ENCODE data around the gene ZNF710. TPM values are rescaled to one million over a fixed set of nuclear protein-coding genes. Genes with fewer than 3 reads are reported as not detected.

Gene ZNF710
- total and polyA plus RNA-seq, 2 experiments from 2014 or later: 15.9 to 18.2 TPM

GRCh38 chr15:89991312-89991711, 9.8 kb upstream of the ZNF710 start:
- Mint-ChIP-seq H3K4me3 (no peak overlapping the region), H3K36me3 (ENCODE audit: low read depth) (no peaks in the 10 kb centered on the region), H3K27ac (no peak overlapping the region), H3K9me3 (no peaks in the 10 kb centered on the region; the same call in 2 of the 3 replicates), H3K4me1 (peaks cover 2% of the 10 kb centered on the region; the same call in 2 of the 3 replicates), H3K27me3 (ENCODE audit: insufficient read depth, low read depth, poor library complexity) (peaks cover 5% of the 10 kb centered on the region)
- Histone ChIP-seq H3K4me3 (no peak overlapping the region), H3K27ac (ENCODE audit: low read depth) (no peak overlapping the region), H3K9me2 (ENCODE audit: insufficient read depth) (no peaks in the 10 kb centered on the region), H3K27me3 (ENCODE audit: insufficient read depth) (no peaks in the 10 kb centered on the region), H3K4me1 (ENCODE audit: insufficient read depth) (peaks cover 4% of the 10 kb centered on the region; the same call in 1 of the 2 replicates), H3F3A (replicated peaks; ENCODE audit: low read depth) (no peaks in the 10 kb centered on the region), H3K36me3 (ENCODE audit: insufficient read depth) (no peaks in the 10 kb centered on the region), H2AFZ (no peak overlapping the region), H3K79me2 (replicated peaks; ENCODE audit: insufficient read depth) (no peaks in the 10 kb centered on the region), H4K20me1 (replicated peaks; ENCODE audit: insufficient read depth) (no peaks in the 10 kb centered on the region), H3K4me2 (no peak overlapping the region)
- no peak for TF ChIP-seq NANOG (IDR thresholded peaks at IDR 0.05; ENCODE audit: borderline replicate concordance)
- no peak for DNase-seq (ENCODE audit: low spot score)
- no peak for ATAC-seq

GRCh38 chr15:89993349-89993748, 7.8 kb upstream of the ZNF710 start:
- peaks cover 13% of the 10 kb centered on the region for H3K4me1 ChIP-seq (ENCODE audit: insufficient read depth)
- H3K27ac ChIP-seq (ENCODE audit: low read depth): no peak overlapping the region
- no peaks in the 10 kb centered on the region for H4K20me1 ChIP-seq (replicated peaks; ENCODE audit: insufficient read depth)
- H3K79me2 ChIP-seq (replicated peaks; ENCODE audit: insufficient read depth): no peaks in the 10 kb centered on the region
- Mint-ChIP-seq H3K4me3 (no peak overlapping the region), H3K27me3 (ENCODE audit: insufficient read depth, low read depth, poor library complexity) (peaks cover 11% of the 10 kb centered on the region), H3K9me3 (no peaks in the 10 kb centered on the region; the same call in 2 of the 3 replicates), H3K4me1 (peaks cover 10% of the 10 kb centered on the region; the same call in 2 of the 3 replicates), H3K36me3 (ENCODE audit: low read depth) (no peaks in the 10 kb centered on the region), H3K27ac (no peak overlapping the region)
- H2AFZ ChIP-seq: no peak overlapping the region
- no peaks in the 10 kb centered on the region for H3K9me2 ChIP-seq (ENCODE audit: insufficient read depth)
- H3K4me2 ChIP-seq: no peak overlapping the region
- ATAC-seq (no peak), DNase-seq (ENCODE audit: low spot score) (no peak)
- no peaks in the 10 kb centered on the region for H3K36me3 ChIP-seq (ENCODE audit: insufficient read depth)
- H3K4me3 ChIP-seq: no peak overlapping the region
- no peaks in the 10 kb centered on the region for H3K27me3 ChIP-seq (ENCODE audit: insufficient read depth)
- no peaks in the 10 kb centered on the region for H3F3A ChIP-seq (replicated peaks; ENCODE audit: low read depth)
- no peak for TF ChIP-seq ZNF114 (CRISPR knock-in tag; IDR thresholded peaks at IDR 0.05)
- TF ChIP-seq ZNF331 (CRISPR knock-in tag; IDR thresholded peaks at IDR 0.05; ENCODE audit: low read depth): no peak
- TF ChIP-seq POLR2AphosphoS5 (IDR thresholded peaks at IDR 0.05; ENCODE audit: low read depth): no peak
- TF ChIP-seq ETS1 (IDR thresholded peaks at IDR 0.05): no peak
- no peak for TF ChIP-seq NANOG (IDR thresholded peaks at IDR 0.05; ENCODE audit: borderline replicate concordance)
- no peak for TF ChIP-seq EZH2 (IDR thresholded peaks at IDR 0.05; ENCODE audit: low read depth, unreplicated experiment)
- no peak for TF ChIP-seq JUNB (IDR thresholded peaks at IDR 0.05; ENCODE audit: unreplicated experiment)
- no peak for TF ChIP-seq REST (IDR thresholded peaks at IDR 0.05; ENCODE audit: unreplicated experiment)
- TF ChIP-seq CREB1 (CRISPR knock-in tag; IDR thresholded peaks at IDR 0.05; ENCODE audit: low read depth): no peak
- no peak for TF ChIP-seq ZNF462 (CRISPR knock-in tag; IDR thresholded peaks at IDR 0.05)
- no peak for TF ChIP-seq EZH2phosphoT487 (IDR thresholded peaks at IDR 0.05; ENCODE audit: unreplicated experiment)
